ENCODE results near the gene EPM2A.

EPM2A gene

GRCh38 chr6:145600299-145600698 is 135.0 kb downstream of the EPM2A start:
- no peak for TF ChIP-seq CTCF (conservative IDR thresholded peaks at IDR 0.05)
- TF ChIP-seq ZFX (IDR thresholded peaks at IDR 0.05) = no peak
- H3K27ac ChIP-seq = no peak overlapping the region

- TF ChIP-seq CTCF (conservative IDR thresholded peaks at IDR 0.05) = no peak
- no peak for TF ChIP-seq ZFX (IDR thresholded peaks at IDR 0.05)
- H3K27ac ChIP-seq = no peak overlapping the region
Observed at GRCh38 chr6:145588981-145589380, 146.3 kb downstream of the EPM2A start.

- H3K27ac ChIP-seq = no peak overlapping the region
- TF ChIP-seq CTCF (conservative IDR thresholded peaks at IDR 0.05) = no peak
- TF ChIP-seq ZFX (IDR thresholded peaks at IDR 0.05) = no peak
Observed at GRCh38 chr6:145587334-145587733, 148.0 kb downstream of the EPM2A start.

GRCh38 chr6:145583753-145584152 is 151.6 kb downstream of the EPM2A start:
- H3K27ac ChIP-seq = no peak overlapping the region
- TF ChIP-seq CTCF (conservative IDR thresholded peaks at IDR 0.05) (no peak), ZFX (IDR thresholded peaks at IDR 0.05) (no peak)

All from C4-2B (cell line).